Activated CD4-positive, alpha-beta T cell treated with anti-CD3 and anti-CD28 coated beads for 48 hours (primary cell): ENCODE measurements around the gene ZNF318.
"Not testable (repeated sequence)": the region's sequence is repeated elsewhere in the genome, so short reads cannot be mapped to it uniquely, and the experiment has no call there.

ENCODE experiments used
- DNase-seq: peaks from one replicate; pipeline ENCODE4 v3.0.0-alpha.2; 2020

The ZNF318 gene

DNA sequence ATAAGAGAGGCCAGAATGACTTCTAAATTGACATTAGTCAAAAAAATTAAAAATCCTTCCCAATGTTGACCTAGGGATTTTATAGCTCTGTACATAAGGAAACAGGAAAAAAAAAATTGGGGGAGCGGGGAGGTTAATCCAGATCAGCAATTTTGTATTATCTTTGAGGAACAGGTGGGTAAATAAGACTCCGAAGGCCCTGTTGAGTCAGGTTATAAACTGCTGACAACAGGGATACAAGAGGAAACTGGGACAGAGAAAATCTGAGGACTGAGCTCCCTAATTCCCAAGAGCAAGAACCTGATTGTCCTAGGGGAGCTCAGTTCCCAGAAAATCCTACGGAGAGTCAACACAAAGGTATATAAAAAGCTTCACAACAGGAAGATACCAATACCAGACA lies 34.0 kb downstream of the ZNF318 start:
- DNase-seq: no peak

- DNase-seq: no peak
Measured at GRCh38 chr6:43334466-43335095, 34.9 kb downstream of the ZNF318 start.

- DNase-seq: no peak
Measured at GRCh38 chr6:43331891-43332290, 37.6 kb downstream of the ZNF318 start.

DNA sequence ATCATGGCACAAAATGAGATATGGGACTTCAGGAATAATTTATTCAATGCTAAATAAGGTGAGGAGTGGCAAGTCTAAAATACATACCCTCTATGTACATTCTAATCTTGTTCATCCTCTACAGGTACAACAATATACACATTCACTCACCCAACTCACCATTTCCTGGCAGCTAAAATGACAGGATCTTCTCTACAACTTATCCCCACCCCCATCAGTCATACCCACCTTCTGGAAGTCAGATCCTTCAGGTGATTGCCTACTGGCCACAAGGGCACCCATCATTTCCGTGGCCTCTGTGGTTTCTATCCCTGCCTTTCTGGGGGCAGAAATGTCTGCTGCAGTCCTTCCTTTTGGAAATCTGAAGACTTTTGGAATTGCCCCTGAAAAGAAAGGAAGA lies 38.0 kb downstream of the ZNF318 start:
- DNase-seq: no peak

DNA sequence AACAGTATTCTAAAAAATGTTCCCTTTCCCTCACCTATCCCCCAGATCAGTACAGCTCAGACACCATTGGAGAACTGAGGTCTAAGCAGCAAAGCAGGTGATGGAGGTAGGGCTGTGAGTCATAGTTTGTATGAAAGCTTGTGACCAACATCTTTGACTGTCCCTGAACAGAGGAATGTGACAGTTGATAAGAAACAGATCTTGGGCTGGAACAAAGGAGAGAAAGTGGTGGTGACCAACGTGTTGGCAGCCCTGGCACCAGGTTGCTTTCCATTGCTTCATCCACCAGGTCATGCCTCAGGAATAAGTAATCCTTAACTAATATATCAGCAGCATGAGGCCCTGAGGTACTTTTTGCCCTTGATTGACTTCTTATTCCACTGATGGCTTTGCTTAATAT lies 40.9 kb downstream of the ZNF318 start:
- DNase-seq: no peak

- DNase-seq: no peak
Measured at GRCh38 chr6:43325876-43326275, 43.6 kb downstream of the ZNF318 start.

- DNase-seq: no peak
Measured at GRCh38 chr6:43318011-43318410, 51.4 kb downstream of the ZNF318 start.

DNA sequence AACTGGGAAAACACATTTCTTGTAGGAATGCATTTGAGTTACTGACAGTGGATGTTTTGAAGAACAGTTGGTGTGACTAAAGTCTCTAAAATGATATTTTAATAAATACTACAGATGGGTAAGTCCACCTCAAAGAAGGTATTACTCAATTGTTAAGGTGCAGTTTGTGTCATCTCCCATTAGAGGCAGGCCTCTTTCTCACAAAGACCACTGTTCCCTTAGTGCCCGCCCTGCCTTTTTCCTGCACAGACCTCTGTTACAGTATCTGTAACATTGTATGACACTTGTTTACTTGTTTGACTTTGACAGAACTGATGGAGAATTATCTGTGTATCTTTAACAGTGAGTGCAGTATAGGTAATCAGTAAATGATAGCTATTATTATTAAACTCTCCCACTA lies 55.6 kb downstream of the ZNF318 start:
- no peak for DNase-seq

- DNase-seq: no peak
Measured at GRCh38 chr6:43311666-43312065, 57.8 kb downstream of the ZNF318 start.

- no peak for DNase-seq
Measured at GRCh38 chr6:43310624-43311023, 58.8 kb downstream of the ZNF318 start.

DNA sequence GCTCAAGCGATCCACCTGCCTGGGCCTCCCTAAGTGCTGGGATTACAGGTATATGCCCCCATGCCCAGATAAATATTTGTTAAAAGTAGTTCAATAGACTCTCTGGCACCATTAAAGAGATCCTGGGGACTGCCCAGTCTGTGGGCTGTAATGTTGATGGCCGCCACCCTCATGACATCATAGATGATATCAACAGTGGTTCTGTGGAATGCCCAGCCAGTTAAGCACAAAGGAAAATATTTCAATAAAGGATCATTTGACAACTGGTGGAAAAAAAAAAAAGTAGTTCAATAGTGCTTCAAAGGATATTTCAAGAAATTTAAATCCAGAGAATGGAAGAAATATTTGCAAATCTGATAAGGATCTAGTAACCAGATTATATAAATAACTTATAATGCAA lies 59.3 kb downstream of the ZNF318 start:
- DNase-seq: no peak

DNA sequence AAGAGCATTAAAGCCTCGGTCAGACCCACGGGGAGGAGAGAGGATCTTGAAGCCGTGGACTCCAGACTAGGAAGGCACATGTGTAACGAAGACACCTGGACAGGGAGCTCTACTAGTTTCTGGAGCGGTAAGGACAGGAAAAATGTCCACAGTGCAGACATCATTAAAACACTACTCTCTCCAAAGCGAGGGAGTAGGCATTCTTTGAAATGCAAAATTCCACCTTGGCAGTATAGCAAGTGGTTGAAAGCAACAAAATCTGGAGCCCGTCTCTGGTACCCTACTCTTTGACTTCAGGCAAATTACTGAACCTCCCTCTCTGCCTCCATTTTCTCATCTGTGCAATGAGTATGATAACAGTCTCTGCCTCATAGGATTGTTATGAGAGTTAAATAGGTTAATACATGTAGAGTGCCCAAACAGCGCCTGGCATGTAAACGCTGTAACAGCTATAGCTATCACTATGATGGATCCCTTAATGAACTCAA lies 60.4 kb downstream of the ZNF318 start:
- DNase-seq: no peak

- peak; percentile 64 for DNase-seq
Measured at GRCh38 chr6:43308101-43308989, 61.1 kb downstream of the ZNF318 start, which contains the start of gene CRIP3. TSS of gene CRIP3 (minus strand) at chr6:43308826. CDS start at chr6:43308792, 34 bp downstream.

DNA sequence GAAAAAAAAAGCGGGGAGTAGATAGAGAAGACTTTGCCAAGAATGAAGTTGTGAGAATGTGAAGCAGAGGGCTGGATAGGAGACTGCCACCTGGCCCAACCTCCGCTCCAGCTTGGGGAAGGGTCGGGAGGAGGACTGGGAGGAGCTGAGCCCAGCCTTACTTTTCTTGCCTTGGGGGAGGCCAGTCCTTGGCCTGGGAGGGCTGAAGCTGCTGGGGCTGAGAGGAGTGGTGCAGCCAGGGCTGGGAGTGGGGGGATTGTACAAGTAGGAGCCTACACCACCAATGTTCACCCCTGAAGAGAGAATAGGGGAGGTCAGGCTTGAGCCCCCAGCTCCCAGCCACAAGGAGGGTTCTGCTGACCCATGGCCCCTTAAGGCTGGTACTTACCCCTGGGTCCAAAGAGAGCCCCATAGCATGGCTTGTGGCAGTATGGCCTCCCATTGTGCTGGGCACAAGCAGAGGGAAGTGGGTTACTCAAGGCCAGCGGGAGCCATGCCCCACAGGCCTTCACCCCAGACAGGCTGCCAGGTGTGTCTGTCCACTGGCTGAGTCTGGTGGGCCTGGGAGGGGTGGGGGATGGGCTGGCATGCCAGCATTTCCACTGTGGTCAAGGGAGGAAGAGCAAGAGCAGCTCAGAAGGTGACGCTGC lies 61.9 kb downstream of the ZNF318 start:
- no peak for DNase-seq

GRCh38 chr6:43306086-43306485 lies 63.4 kb downstream of the ZNF318 start:
- no peak for DNase-seq

GRCh38 chr6:43304882-43305281 lies 64.6 kb downstream of the ZNF318 start:
- DNase-seq: no peak

DNA sequence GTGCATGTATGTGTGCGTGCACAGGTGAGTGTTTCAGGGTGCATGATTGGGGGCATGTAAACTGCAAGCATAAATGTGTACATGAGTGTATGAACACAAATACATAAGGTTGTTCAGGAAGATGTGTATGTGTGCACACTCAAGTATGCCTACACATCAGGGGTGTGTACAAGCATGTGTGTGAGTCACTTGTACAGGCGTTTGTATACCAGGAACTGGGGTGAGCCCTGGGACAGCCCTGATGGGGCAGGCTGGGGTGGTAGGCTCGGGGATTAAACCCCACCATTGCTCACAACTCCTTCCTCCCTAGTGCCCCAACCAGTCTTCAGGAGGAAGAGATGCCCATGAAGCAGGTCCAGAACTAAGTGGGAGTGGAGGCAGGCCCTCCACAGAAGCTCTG lies 65.1 kb downstream of the ZNF318 start:
- DNase-seq: no peak

DNA sequence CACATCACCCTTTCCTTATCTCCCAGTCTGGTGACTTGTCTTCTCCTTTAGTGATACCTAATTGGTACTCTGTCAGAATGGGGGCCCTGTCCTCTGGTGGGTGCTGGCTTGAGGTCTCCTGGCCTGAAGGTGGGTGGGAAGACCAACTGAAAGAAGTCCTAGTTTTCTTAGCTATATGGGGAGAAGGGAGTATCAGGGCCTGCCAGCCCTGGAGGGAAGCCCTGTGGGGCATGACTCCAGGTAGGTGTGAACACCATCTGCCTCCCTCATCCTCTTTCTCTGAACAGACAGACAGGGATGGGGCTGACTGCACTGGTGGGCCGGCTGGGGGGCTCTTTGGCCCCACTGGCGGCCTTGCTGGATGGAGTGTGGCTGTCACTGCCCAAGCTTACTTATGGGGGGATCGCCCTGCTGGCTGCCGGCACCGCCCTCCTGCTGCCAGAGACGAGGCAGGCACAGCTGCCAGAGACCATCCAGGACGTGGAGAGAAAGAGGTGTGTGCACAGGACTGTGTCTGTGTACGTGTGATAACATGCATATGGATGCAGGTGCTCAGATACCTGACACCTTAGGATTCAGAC lies 65.6 kb downstream of the ZNF318 start:
- DNase-seq: no peak

DNA sequence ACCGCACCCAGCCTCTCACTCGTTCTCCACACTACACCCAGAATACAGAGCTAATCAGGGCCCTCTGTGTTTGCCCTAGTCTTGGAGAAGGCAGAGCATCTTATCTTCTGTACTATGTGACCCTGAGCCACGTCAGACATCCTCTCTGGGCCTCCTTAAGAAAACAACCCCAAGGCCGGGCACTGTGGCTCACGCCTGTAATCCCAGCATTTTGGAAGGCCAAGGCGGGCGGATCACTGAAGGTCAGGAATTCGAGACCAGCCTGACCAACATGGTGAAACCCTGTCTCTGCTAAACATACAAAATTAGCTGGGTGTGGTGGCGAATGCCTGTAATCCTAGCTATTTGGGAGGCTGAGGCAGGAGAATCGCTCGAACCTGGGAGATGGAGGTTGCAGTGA lies 66.4 kb downstream of the ZNF318 start:
- not testable (repeated sequence) for DNase-seq

DNA sequence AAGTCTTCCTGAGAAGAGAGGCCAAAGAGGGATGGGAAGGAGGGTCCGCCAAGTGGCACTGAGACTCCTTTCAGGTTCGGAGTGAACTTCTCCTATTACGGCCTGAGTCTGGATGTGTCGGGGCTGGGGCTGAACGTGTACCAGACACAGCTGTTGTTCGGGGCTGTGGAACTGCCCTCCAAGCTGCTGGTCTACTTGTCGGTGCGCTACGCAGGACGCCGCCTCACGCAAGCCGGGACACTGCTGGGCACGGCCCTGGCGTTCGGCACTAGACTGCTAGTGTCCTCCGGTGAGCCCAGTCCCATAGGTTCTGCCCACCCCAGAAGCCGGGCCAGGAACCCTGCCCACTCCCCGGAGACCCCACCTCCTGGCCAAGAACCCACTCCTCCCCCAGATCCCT lies 67.3 kb downstream of the ZNF318 start:
- no peak for DNase-seq

DNA sequence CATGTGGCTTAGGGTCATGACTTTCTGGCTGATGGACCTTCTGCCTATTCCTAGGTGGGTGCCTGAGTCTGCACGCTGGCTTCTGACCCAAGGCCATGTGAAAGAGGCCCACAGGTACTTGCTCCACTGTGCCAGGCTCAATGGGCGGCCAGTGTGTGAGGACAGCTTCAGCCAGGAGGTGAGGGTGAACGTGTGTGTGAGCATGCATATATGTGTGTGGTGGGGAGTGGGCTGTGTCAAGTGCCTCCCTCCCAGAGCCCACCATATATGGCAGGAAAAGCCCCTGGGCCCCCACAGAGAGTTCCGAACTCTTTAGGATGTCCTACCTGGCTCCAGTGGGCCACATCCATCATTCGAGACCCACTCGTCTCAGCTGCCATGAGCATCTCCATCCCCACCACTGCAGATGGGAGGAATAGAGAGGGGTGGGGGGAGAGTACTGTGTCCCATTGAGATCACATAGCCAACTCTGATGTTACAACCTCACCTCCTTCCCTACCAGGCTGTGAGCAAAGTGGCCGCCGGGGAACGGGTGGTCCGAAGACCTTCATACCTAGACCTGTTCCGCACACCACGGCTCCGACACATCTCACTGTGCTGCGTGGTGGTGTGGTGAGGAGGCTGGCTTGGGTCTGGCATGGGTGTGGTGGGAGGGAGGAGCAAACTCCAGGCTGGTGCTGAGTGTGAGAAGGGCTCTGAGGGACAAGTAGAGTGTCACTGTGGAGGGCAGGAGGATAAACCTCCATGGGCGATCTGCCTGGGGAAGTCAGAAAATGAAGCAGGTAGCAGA lies 68.2 kb downstream of the ZNF318 start:
- no peak for DNase-seq
